ENCODE data around the gene CABCOCO1.

- no peak for TF ChIP-seq CTCF (IDR thresholded peaks at IDR 0.05 in 2 of 3, conservative IDR thresholded peaks at IDR 0.05 in 1 of 3; ENCODE audit: borderline replicate concordance in 1 of 3, insufficient read depth in 1 of 3, low read depth in 2 of 3, low read length in 2 of 3)
- TF ChIP-seq POLR2A (IDR thresholded peaks at IDR 0.05; ENCODE audit: borderline replicate concordance, extremely low read depth, insufficient read depth, insufficient read length): no peak
- no peak for TF ChIP-seq SIN3A (IDR thresholded peaks at IDR 0.05; ENCODE audit: low read depth)
Observed at GRCh38 chr10:61735882-61736281, 73.2 kb downstream of the CABCOCO1 start.

Measured in HCT116 (cell line).